ENCODE results near the gene CHCHD4. TPM values are rescaled to one million over a fixed set of nuclear protein-coding genes. Genes with fewer than 3 reads are reported as not detected.

The CHCHD4 gene
- total RNA-seq, 4 donors from 2014 or later, result 21.2 to 27.0 (median 24.3) TPM

DNA sequence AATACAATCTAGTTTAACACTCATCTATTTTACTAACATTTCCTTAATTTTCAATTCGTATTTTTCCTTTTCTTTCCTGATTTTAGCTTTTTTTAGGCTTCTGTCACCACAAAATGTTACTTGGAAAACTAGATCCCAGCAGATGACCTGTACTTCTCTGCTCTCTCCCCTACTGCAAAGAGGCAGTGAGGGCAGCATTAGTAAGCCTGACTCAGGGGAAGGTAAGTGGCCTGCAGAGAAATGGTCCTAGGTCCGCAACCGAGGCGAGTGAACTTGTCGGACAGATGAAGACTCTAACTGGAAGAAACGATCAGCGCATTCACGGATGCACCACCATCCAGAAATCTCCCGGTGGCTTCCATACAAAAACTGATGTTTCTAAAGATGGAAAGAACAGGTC, 20.6 kb upstream of the CHCHD4 start:
- Histone ChIP-seq H3K27me3 (no peaks in the 10 kb centered on the region), H3K4me1 (peaks cover 52 to 83% (median 78%) of the 10 kb centered on the region in 4 donors), H3K9me3 (no peaks in the 10 kb centered on the region), H3K36me3 (peaks cover 23 to 70% (median 64%) of the 10 kb centered on the region in 4 donors), H3K27ac (replicated peaks in 1 of 4) (peak overlapping the region; percentile 86 to 92 (median 90)), H3K4me3 (peak overlapping the region in 2 of 4 donors; percentile 34)
- DNase-seq (ENCODE audit: extremely low spot score), result no peak
- intact Hi-C loops (cut with DNase I), result no loop called here
- 75% methylated on average over 9 of the region's 9 CpGs for WGBS
- TF ChIP-seq POLR2AphosphoS5 (IDR thresholded peaks at IDR 0.05) (no peak), EP300 (IDR thresholded peaks at IDR 0.05) (no peak), POLR2A (IDR thresholded peaks at IDR 0.05; ENCODE audit: low read depth) (no peak)
- TF ChIP-seq, protein P1, sequence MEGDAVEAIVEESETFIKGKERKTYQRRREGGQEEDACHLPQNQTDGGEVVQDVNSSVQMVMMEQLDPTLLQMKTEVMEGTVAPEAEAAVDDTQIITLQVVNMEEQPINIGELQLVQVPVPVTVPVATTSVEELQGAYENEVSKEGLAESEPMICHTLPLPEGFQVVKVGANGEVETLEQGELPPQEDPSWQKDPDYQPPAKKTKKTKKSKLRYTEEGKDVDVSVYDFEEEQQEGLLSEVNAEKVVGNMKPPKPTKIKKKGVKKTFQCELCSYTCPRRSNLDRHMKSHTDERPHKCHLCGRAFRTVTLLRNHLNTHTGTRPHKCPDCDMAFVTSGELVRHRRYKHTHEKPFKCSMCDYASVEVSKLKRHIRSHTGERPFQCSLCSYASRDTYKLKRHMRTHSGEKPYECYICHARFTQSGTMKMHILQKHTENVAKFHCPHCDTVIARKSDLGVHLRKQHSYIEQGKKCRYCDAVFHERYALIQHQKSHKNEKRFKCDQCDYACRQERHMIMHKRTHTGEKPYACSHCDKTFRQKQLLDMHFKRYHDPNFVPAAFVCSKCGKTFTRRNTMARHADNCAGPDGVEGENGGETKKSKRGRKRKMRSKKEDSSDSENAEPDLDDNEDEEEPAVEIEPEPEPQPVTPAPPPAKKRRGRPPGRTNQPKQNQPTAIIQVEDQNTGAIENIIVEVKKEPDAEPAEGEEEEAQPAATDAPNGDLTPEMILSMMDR (IDR thresholded peaks at IDR 0.05), result no peak

GRCh38 chr3:14144423-14145075, 19.9 kb upstream of the CHCHD4 start:
- TF ChIP-seq POLR2AphosphoS5 (IDR thresholded peaks at IDR 0.05) (peak; percentile 66 to 78), POLR2A (IDR thresholded peaks at IDR 0.05; ENCODE audit: low read depth) (no peak), EP300 (IDR thresholded peaks at IDR 0.05) (no peak)
- TF ChIP-seq, protein P1 (IDR thresholded peaks at IDR 0.05), result no peak
- 7% methylated on average over 7 of the region's 7 CpGs for WGBS

GRCh38 chr3:14143271-14144225, 18.9 kb upstream of the CHCHD4 start:
- Histone ChIP-seq H3K36me3 (peaks cover 33 to 74% (median 68%) of the 10 kb centered on the region in 4 donors), H3K27me3 (no peaks in the 10 kb centered on the region), H3K4me1 (peaks cover 52 to 82% (median 77%) of the 10 kb centered on the region in 4 donors), H3K27ac (replicated peaks in 1 of 4) (peak overlapping the region; percentile 86 to 92 (median 90)), H3K4me3 (peak overlapping the region; percentile 10 to 34 (median 34)), H3K9me3 (no peaks in the 10 kb centered on the region)
- TF ChIP-seq, protein P1 (IDR thresholded peaks at IDR 0.05), result no peak
- no peak for TF ChIP-seq EP300 (IDR thresholded peaks at IDR 0.05)
- TF ChIP-seq POLR2A (IDR thresholded peaks at IDR 0.05; ENCODE audit: low read depth), result no peak
- TF ChIP-seq POLR2AphosphoS5 (IDR thresholded peaks at IDR 0.05), result peak; percentile 79 to 83
- intact Hi-C loops (cut with DNase I), result no loop called here
- no peak for DNase-seq (ENCODE audit: extremely low spot score)
- 38% methylated on average over 7 of the region's 7 CpGs for WGBS

More at GRCh38 chr3:14144423-14145075, 19.9 kb upstream of the CHCHD4 start:
- Histone ChIP-seq H3K36me3 (peaks cover 30 to 71% (median 65%) of the 10 kb centered on the region in 4 donors), H3K9me3 (no peaks in the 10 kb centered on the region), H3K4me3 (peak overlapping the region; percentile 10 to 39 (median 34)), H3K27ac (replicated peaks in 1 of 4) (peak overlapping the region; percentile 86 to 92 (median 90)), H3K27me3 (no peaks in the 10 kb centered on the region), H3K4me1 (peaks cover 52 to 83% (median 78%) of the 10 kb centered on the region in 4 donors)
- intact Hi-C loops (cut with DNase I), result no loop called here
- no peak for DNase-seq (ENCODE audit: extremely low spot score)

DNA sequence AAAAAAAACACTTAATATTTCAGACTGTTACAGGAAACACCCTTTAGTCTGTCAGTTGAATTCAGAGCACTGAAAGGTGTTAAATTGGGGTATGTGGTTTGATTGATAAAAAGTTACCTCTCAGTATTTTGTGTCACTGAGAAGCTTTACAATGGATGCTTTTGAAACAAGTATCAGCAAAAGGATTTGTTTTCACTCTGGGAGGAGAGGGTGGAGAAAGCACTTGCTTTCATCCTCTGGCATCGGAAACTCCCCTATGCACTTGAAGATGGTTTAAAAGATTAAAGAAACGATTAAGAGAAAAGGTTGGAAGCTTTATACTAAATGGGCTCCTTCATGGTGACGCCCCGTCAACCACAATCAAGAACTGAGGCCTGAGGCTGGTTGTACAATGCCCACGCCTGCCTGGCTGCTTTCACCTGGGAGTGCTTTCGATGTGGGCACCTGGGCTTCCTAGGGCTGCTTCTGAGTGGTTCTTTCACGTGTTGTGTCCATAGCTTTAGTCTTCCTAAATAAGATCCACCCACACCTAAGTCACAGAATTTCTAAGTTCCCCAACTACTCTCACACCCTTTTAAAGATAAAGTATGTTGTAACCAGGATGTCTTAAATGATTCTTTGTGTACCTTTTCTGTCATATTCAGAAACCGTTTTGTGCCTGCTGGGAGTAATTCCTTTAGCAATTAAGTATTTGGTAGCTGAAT, 18.0 kb upstream of the CHCHD4 start:
- H3K36me3 ChIP-seq, result peaks cover 39 to 74% (median 68%) of the 10 kb centered on the region in 4 donors
- 64% methylated on average over 8 of the region's 8 CpGs for WGBS
- H3K9me3 ChIP-seq, result no peaks in the 10 kb centered on the region
- peaks cover 52 to 75% (median 69%) of the 10 kb centered on the region in 4 donors for H3K4me1 ChIP-seq
- intact Hi-C loops (cut with DNase I), result no loop called here
- no peaks in the 10 kb centered on the region for H3K27me3 ChIP-seq
- TF ChIP-seq, protein P1 (IDR thresholded peaks at IDR 0.05), result no peak
- no peak for TF ChIP-seq POLR2A (IDR thresholded peaks at IDR 0.05; ENCODE audit: low read depth)
- no peak for TF ChIP-seq EP300 (IDR thresholded peaks at IDR 0.05)
- no peak for TF ChIP-seq POLR2AphosphoS5 (IDR thresholded peaks at IDR 0.05)
- H3K27ac ChIP-seq (replicated peaks in 1 of 4), result peak overlapping the region; percentile 86 to 92 (median 90)
- no peak overlapping the region for H3K4me3 ChIP-seq
- no peak for DNase-seq (ENCODE audit: extremely low spot score)
